Measurements from ENCODE around the gene TBXAS1. TPM values are rescaled to one million over a fixed set of nuclear protein-coding genes. Genes with fewer than 3 reads are reported as not detected.

The TBXAS1 gene
- total RNA-seq, 3 donors from 2014 or later (not counting 1 experiment from before 2014, with no cell fraction given), result 72.7 to 110 (median 88.7) TPM

GRCh38 chr7:139876622-139877283, 47.7 kb downstream of the TBXAS1 start:
- no peak overlapping the region for H3K4me3 ChIP-seq (ENCODE audit: low read length)
- H3K36me3 Mint-ChIP-seq, result peaks cover 14% of the 10 kb centered on the region
- H3K4me1 ChIP-seq (ENCODE audit: control insufficient read depth, insufficient read depth, low read length), result peaks cover 47% of the 10 kb centered on the region
- WGBS (ENCODE audit: insufficient coverage), result 92% methylated on average over 8 of the region's 8 CpGs
- peak overlapping the region; percentile 74 for H3K4me3 Mint-ChIP-seq
- peak overlapping the region; percentile 88 for H3K27ac ChIP-seq (ENCODE audit: low read length)
- peak overlapping the region; percentile 83 for H3K27ac Mint-ChIP-seq
- peaks cover 2% of the 10 kb centered on the region in 2 donors for H3K9me3 Mint-ChIP-seq
- no peaks in the 10 kb centered on the region for H3K27me3 ChIP-seq (ENCODE audit: control insufficient read depth, insufficient read depth, low read length)
- H3K4me1 Mint-ChIP-seq, result peaks cover 71 to 81% of the 10 kb centered on the region in 2 donors
- no peaks in the 10 kb centered on the region for H3K9me3 ChIP-seq (ENCODE audit: control insufficient read depth, insufficient read depth, low read length)
- intact Hi-C loops (cut with micrococcal nuclease), result loop anchor here (10.0 kb wide), 1 partner anchor 298 kb away; the partner anchor contains the start of gene KDM7A
- DNase-seq, result no peak
- no peaks in the 10 kb centered on the region for H3K27me3 Mint-ChIP-seq (ENCODE audit: low read depth in 2 of 2)
- TF ChIP-seq, protein P1, sequence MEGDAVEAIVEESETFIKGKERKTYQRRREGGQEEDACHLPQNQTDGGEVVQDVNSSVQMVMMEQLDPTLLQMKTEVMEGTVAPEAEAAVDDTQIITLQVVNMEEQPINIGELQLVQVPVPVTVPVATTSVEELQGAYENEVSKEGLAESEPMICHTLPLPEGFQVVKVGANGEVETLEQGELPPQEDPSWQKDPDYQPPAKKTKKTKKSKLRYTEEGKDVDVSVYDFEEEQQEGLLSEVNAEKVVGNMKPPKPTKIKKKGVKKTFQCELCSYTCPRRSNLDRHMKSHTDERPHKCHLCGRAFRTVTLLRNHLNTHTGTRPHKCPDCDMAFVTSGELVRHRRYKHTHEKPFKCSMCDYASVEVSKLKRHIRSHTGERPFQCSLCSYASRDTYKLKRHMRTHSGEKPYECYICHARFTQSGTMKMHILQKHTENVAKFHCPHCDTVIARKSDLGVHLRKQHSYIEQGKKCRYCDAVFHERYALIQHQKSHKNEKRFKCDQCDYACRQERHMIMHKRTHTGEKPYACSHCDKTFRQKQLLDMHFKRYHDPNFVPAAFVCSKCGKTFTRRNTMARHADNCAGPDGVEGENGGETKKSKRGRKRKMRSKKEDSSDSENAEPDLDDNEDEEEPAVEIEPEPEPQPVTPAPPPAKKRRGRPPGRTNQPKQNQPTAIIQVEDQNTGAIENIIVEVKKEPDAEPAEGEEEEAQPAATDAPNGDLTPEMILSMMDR (IDR thresholded peaks at IDR 0.05), result no peak
- no peaks in the 10 kb centered on the region for H3K36me3 ChIP-seq (ENCODE audit: control insufficient read depth, insufficient read depth, low read length)
- ATAC-seq, result no peak

GRCh38 chr7:139883814-139884213, 54.8 kb downstream of the TBXAS1 start:
- TF ChIP-seq, protein P1 (IDR thresholded peaks at IDR 0.05), result no peak
- Mint-ChIP-seq H3K9me3 (no peaks in the 10 kb centered on the region), H3K4me1 (peaks cover 74 to 91% of the 10 kb centered on the region in 2 donors), H3K27me3 (ENCODE audit: low read depth in 2 of 2) (no peaks in the 10 kb centered on the region), H3K4me3 (peak overlapping the region; percentile 78), H3K27ac (peak overlapping the region; percentile 92 to 94), H3K36me3 (peaks cover 21% of the 10 kb centered on the region)
- Histone ChIP-seq H3K27me3 (ENCODE audit: control insufficient read depth, insufficient read depth, low read length) (no peaks in the 10 kb centered on the region), H3K4me1 (ENCODE audit: control insufficient read depth, insufficient read depth, low read length) (peaks cover 24% of the 10 kb centered on the region), H3K27ac (ENCODE audit: low read length) (peak overlapping the region; percentile 33), H3K4me3 (ENCODE audit: low read length) (no peak overlapping the region), H3K36me3 (ENCODE audit: control insufficient read depth, insufficient read depth, low read length) (no peaks in the 10 kb centered on the region), H3K9me3 (ENCODE audit: control insufficient read depth, insufficient read depth, low read length) (no peaks in the 10 kb centered on the region)
- DNase-seq (no peak), ATAC-seq (no peak)
- intact Hi-C loops (cut with micrococcal nuclease), result no loop called here
- WGBS (ENCODE audit: insufficient coverage), result 57% methylated on average over 3 of the region's 3 CpGs

DNA sequence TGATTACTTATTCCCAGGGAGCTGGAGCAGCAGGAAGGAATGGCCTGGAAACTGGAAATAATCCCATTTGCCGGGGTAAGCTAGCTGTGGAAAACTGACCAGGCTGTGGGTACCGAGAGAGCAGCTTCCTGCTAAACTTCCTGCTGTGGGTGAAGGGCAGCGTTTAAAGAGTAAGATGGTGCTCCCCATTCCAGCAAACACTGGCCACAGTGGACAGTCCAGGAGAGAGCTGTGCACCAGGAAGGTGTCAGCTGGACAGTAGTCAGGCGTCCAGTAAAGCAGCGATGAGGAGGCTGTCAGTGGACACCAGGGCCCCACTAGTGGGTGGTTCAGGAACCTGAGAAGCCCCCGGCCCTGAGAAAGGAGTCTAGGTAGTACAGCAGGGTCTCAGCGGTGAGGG, 55.4 kb downstream of the TBXAS1 start:
- peak overlapping the region; percentile 33 for H3K27ac ChIP-seq (ENCODE audit: low read length)
- Mint-ChIP-seq H3K36me3 (peaks cover 21% of the 10 kb centered on the region), H3K4me1 (peaks cover 77 to 94% of the 10 kb centered on the region in 2 donors)

More for the DNA sequence above, 55.4 kb downstream of the TBXAS1 start:
- Histone ChIP-seq H3K4me3 (ENCODE audit: low read length) (no peak overlapping the region), H3K36me3 (ENCODE audit: control insufficient read depth, insufficient read depth, low read length) (no peaks in the 10 kb centered on the region), H3K27me3 (ENCODE audit: control insufficient read depth, insufficient read depth, low read length) (no peaks in the 10 kb centered on the region), H3K4me1 (ENCODE audit: control insufficient read depth, insufficient read depth, low read length) (peaks cover 27% of the 10 kb centered on the region), H3K9me3 (ENCODE audit: control insufficient read depth, insufficient read depth, low read length) (no peaks in the 10 kb centered on the region)
- ATAC-seq (no peak), DNase-seq (no peak)
- Mint-ChIP-seq H3K27me3 (ENCODE audit: low read depth in 2 of 2) (no peaks in the 10 kb centered on the region), H3K27ac (peak overlapping the region; percentile 92 to 94), H3K9me3 (no peaks in the 10 kb centered on the region), H3K4me3 (peak overlapping the region; percentile 78)
- TF ChIP-seq, protein P1 (IDR thresholded peaks at IDR 0.05), result no peak
- intact Hi-C loops (cut with micrococcal nuclease), result no loop called here
- WGBS (ENCODE audit: insufficient coverage), result 73% methylated on average over 7 of the region's 7 CpGs

Measured in natural killer cell (primary cell).